K562 (cell line): ENCODE results near the gene RNF151. TPM values are rescaled to one million over a fixed set of nuclear protein-coding genes. Genes with fewer than 3 reads are reported as not detected.

Experiments used
- CEBPG ChIP-seq, 3 experiments: fragments of 200-800 bp in 1 of 3; sonication (Bioruptor generic) in 1 of 3; sonication (generic) in 1 of 3; formaldehyde crosslinking in 1 of 3; IDR thresholded peaks in 2 of 3; conservative IDR thresholded peaks in 1 of 3; 2 replicates each; pipeline versions ENCODE4 v1.6.1 to v1.8.0; 2016 to 2022; ENCODE audit warnings: missing compliant biosample characterization in 2 of 3, missing genetic modification characterization in 2 of 3, mild to moderate bottlenecking in 1 of 3, missing genetic modification reagents in 1 of 3
- CGGBP1 ChIP-seq: fragments of 250-450 bp; sonication (Bioruptor Pico); IDR thresholded peaks from 2 replicates; pipeline ENCODE4 v1.9.0; 2021; ENCODE audit warnings: mild to moderate bottlenecking
- CTCFL ChIP-seq: IDR thresholded peaks from 2 replicates; pipeline ENCODE4 v1.6.1; 2011; ENCODE audit warnings: borderline replicate concordance, low read depth, mild to moderate bottlenecking, moderate library complexity, low read length; ENCODE audit not compliant: insufficient read depth, poor library complexity, severe bottlenecking
- FOSL1 ChIP-seq: fragments of 200-800 bp; sonication (Bioruptor generic); conservative IDR thresholded peaks from 2 replicates; pipeline ENCODE4 v1.6.1; 2016; ENCODE audit warnings: missing genetic modification characterization, missing compliant biosample characterization
- KDM4B ChIP-seq, 2 experiments: fragments of 450-650 bp in 1 of 2; sonication (generic) in 1 of 2; IDR thresholded peaks; 2 replicates each; pipeline ENCODE4 v1.6.1; 2016 to 2017; ENCODE audit warnings: borderline replicate concordance in 2 of 2, antibody characterized with exemption in 1 of 2, low read depth in 1 of 2, mild to moderate bottlenecking in 1 of 2
- NONO ChIP-seq, 2 experiments: fragments of 200-400 bp in 1 of 2; fragments of 450-650 bp in 1 of 2; formaldehyde crosslinking in 1 of 2; IDR thresholded peaks; 2 replicates each; pipeline ENCODE4 v1.6.1; 2017; ENCODE audit warnings: low read depth in 2 of 2, mild to moderate bottlenecking in 2 of 2, moderate library complexity in 2 of 2, low read length in 1 of 2
- PTTG1 ChIP-seq: fragments of 450-650 bp; IDR thresholded peaks from 2 replicates; pipeline ENCODE4 v1.6.1; 2016; ENCODE audit warnings: low read depth, mild to moderate bottlenecking, missing genetic modification characterization, missing compliant biosample characterization
- RFX1 ChIP-seq: fragments of 450-650 bp; IDR thresholded peaks from 2 replicates; pipeline ENCODE4 v1.6.1; 2016; ENCODE audit warnings: mild to moderate bottlenecking, moderate library complexity
- SMAD4 ChIP-seq: fragments of 250-450 bp; sonication (Bioruptor Pico); conservative IDR thresholded peaks from 2 replicates; pipeline ENCODE4 v1.8.0; 2021; ENCODE audit warnings: inconsistent platforms, mild to moderate bottlenecking, moderate library complexity
- TEAD4 ChIP-seq, 2 experiments: sonication (generic) in 1 of 2; formaldehyde crosslinking in 1 of 2; IDR thresholded peaks; 2 replicates each; pipeline versions ENCODE4 v1.6.1 to v1.8.0; 2012 to 2022; ENCODE audit warnings: borderline replicate concordance in 1 of 2, inconsistent platforms in 1 of 2, low read length in 1 of 2, mild to moderate bottlenecking in 1 of 2, missing genetic modification reagents in 1 of 2
- YBX1 ChIP-seq: fragments of 450-650 bp; IDR thresholded peaks from 2 replicates; pipeline ENCODE4 v1.7.1; 2016; ENCODE audit warnings: mild to moderate bottlenecking
- ZC3H8 ChIP-seq: fragments of 450-650 bp; IDR thresholded peaks from 2 replicates; pipeline ENCODE4 v1.6.1; 2017
- ZNF24 ChIP-seq: fragments of 450-650 bp; IDR thresholded peaks from 2 replicates; pipeline ENCODE4 v1.6.1; 2016
- ZNF644 ChIP-seq: fragments of 200-800 bp; sonication (Bioruptor generic); IDR thresholded peaks from 2 replicates; pipeline ENCODE4 v1.6.1; 2016; ENCODE audit warnings: low read depth, missing genetic modification characterization, missing compliant biosample characterization
- ZNF740 ChIP-seq, 3 experiments: fragments of 200-800 bp in 1 of 3; sonication (Bioruptor generic) in 1 of 3; sonication (generic) in 1 of 3; formaldehyde crosslinking in 1 of 3; IDR thresholded peaks; 2 replicates each; pipeline versions ENCODE4 v1.6.1 to v1.8.0; 2016 to 2022; ENCODE audit warnings: mild to moderate bottlenecking in 2 of 3, missing compliant biosample characterization in 2 of 3, missing genetic modification characterization in 2 of 3, missing genetic modification reagents in 1 of 3
- ZNF778 ChIP-seq: fragments of 450-650 bp; formaldehyde crosslinking; IDR thresholded peaks from 2 replicates; pipeline ENCODE4 v1.4.0; 2020; ENCODE audit warnings: mild to moderate bottlenecking, moderate library complexity
- polyA plus RNA-seq, 8 experiments: library from polyadenylated mRNA; depleted of rRNA in 4 of 8; stranded (reverse) in 5 of 8; unstranded in 3 of 8; fragments of >200 nt; fragmentation: Nextera tagmentation in 2 of 8; fragmentation: Illumina TruSeq in 1 of 8; extraction: Ambion mirVana in 2 of 8; extraction: Trizol in 1 of 8; gene quantifications; 2 replicates each; pipeline versions ENCODE4 v1.2.1 to v1.2.3, GENCODE V29; 2011 to 2014; ENCODE audit warnings: inconsistent platforms in 1 of 8, missing spikeins in 1 of 8
- total RNA-seq, 7 experiments: library from RNA; depleted of rRNA in 6 of 7; stranded (reverse); fragments of >200 nt in 6 of 7; fragmentation: Illumina TruSeq in 2 of 7; extraction: Trizol in 2 of 7; gene quantifications; 2 replicates each; pipeline versions ENCODE4 v1.2.1 to v1.2.3, GENCODE V29; 2011 to 2021; ENCODE audit warnings: low replicate concordance in 1 of 7
- TF ChIP-seq, protein P1 (sequence below): sonication (generic); formaldehyde crosslinking; IDR thresholded peaks from 2 replicates; pipeline ENCODE4 v1.8.0; 2022; ENCODE audit warnings: mild to moderate bottlenecking, missing genetic modification reagents

Gene RNF151
- total and polyA plus RNA-seq, 9 of the 15 experiments (the other 6 are each of a cell fraction or from before 2014, with no cell fraction given): not detected

- TF ChIP-seq, protein P1, sequence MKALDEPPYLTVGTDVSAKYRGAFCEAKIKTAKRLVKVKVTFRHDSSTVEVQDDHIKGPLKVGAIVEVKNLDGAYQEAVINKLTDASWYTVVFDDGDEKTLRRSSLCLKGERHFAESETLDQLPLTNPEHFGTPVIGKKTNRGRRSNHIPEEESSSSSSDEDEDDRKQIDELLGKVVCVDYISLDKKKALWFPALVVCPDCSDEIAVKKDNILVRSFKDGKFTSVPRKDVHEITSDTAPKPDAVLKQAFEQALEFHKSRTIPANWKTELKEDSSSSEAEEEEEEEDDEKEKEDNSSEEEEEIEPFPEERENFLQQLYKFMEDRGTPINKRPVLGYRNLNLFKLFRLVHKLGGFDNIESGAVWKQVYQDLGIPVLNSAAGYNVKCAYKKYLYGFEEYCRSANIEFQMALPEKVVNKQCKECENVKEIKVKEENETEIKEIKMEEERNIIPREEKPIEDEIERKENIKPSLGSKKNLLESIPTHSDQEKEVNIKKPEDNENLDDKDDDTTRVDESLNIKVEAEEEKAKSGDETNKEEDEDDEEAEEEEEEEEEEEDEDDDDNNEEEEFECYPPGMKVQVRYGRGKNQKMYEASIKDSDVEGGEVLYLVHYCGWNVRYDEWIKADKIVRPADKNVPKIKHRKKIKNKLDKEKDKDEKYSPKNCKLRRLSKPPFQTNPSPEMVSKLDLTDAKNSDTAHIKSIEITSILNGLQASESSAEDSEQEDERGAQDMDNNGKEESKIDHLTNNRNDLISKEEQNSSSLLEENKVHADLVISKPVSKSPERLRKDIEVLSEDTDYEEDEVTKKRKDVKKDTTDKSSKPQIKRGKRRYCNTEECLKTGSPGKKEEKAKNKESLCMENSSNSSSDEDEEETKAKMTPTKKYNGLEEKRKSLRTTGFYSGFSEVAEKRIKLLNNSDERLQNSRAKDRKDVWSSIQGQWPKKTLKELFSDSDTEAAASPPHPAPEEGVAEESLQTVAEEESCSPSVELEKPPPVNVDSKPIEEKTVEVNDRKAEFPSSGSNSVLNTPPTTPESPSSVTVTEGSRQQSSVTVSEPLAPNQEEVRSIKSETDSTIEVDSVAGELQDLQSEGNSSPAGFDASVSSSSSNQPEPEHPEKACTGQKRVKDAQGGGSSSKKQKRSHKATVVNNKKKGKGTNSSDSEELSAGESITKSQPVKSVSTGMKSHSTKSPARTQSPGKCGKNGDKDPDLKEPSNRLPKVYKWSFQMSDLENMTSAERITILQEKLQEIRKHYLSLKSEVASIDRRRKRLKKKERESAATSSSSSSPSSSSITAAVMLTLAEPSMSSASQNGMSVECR (CRISPR knock-in tag): peak; percentile 73
- TF ChIP-seq CTCFL (peak; percentile 70), ZNF778 (no peak), TEAD4 (IDR thresholded peaks at IDR 0.05; ENCODE audit: low read length) (0 out of 2 replicates have a peak, but pooled peaks have one; percentile 25), TEAD4 (CRISPR knock-in tag; IDR thresholded peaks at IDR 0.05; ENCODE audit: borderline replicate concordance) (no peak), ZNF24 (peak; percentile 65), PTTG1 (no peak), FOSL1 (tag) (peak; percentile 53; the same call in 1 of the 2 replicates), ZNF740 (CRISPR knock-in tag; IDR thresholded peaks at IDR 0.05) (peak; percentile 52; the same call in 1 of the 2 replicates), ZNF740 (tag; IDR thresholded peaks at IDR 0.05) (no peak), YBX1 (no peak), CGGBP1 (CRISPR knock-in tag) (0 out of 2 replicates have a peak, but pooled peaks have one; percentile 28), CEBPG (CRISPR knock-in tag; IDR thresholded peaks at IDR 0.05) (peak; percentile 57; the same call in 1 of the 2 replicates), CEBPG (tag; conservative IDR thresholded peaks at IDR 0.05 in 1 of 2, IDR thresholded peaks at IDR 0.05 in 1 of 2) (0 out of 4 replicates have a peak, but pooled peaks of 1 of the 2 experiments have one; percentile 26), ZNF644 (tag) (peak; percentile 94), NONO (IDR thresholded peaks at IDR 0.05; ENCODE audit: low read depth in 2 of 2, low read length in 1 of 2) (peak; percentile 91), KDM4B (IDR thresholded peaks at IDR 0.05; ENCODE audit: borderline replicate concordance in 2 of 2, low read depth in 1 of 2) (0 out of 4 replicates have a peak, but pooled peaks of 1 of the 2 experiments have one; percentile 16), SMAD4 (CRISPR knock-in tag) (peak; percentile 80), RFX1 (peak; percentile 91), ZC3H8 (no peak)
Observed at GRCh38 chr16:1983544-1984346, 17.1 kb downstream of the RNF151 start, which contains the start of gene GFER (continued).
